D721Med (cell line): Measurements from ENCODE around the gene ONECUT3.

Experiments
- DNase-seq: peaks from one replicate; pipeline ENCODE4 v3.0.0; 2011; ENCODE audit warnings: low spot score; ENCODE audit not compliant: insufficient read length
- FAIRE-seq: peaks from 2 replicates; lab custom pipeline; 2011; peaks lifted over from hg19 to GRCh38; lab: Jason Lieb, UNC
- CTCF ChIP-seq: IDR thresholded peaks from 2 replicates; pipeline ENCODE4 v1.5.1; 2012; ENCODE audit warnings: mild to moderate bottlenecking, control low read depth; ENCODE audit not compliant: insufficient read depth; ENCODE audit errors: missing control alignments

ONECUT3 gene

DNA sequence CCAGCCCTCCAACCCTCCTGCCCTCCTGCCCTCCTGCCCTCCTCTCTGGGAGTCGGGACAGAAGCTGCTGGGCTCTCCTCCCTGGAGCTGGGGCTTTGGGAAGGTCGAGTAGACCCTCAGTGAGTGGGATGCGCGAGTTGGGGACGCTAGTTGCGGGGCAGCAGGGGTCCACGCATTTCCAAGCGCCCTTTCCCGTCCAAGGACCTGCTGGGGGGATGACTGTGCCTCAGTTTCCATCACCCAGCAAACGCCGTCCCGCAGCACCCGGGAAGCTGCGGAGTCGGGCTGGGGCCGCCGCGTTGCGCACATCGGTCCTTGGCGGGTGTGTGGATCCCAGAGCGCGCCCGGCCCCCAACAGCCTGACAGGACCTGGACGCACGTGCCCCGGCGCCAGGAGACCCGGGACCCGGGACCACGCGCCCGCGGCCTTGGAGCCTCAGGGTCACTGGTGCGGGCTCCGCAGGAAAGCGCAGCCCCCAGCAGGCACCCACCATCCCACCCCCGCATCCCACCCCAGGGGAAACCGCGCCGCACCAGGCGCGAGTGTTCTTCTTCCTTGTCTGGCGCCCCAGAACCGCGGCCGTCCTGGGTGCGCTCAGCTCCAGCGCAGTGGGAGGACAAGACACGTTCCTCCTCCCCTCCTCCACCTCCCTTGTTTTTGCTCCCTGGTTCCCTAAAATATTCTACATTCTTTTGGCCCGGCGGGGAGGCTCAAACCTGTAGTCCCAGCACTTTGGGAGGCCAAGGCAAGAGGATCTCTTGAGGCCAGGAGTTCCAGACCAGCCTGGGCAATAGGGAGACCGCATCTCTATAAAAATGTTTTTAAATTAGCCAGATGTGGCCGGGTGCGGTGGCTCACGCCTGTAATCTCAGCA, 9.2 kb downstream of the ONECUT3 start:
- TF ChIP-seq CTCF: no peak
- FAIRE-seq (no peak), DNase-seq (no peak)

- DNase-seq (no peak), FAIRE-seq (no peak)
- TF ChIP-seq CTCF: no peak
These were observed 10.6 kb downstream of the ONECUT3 start for GRCh38 chr19:1763648-1764639.

GRCh38 chr19:1764729-1765128, 11.4 kb downstream of the ONECUT3 start:
- TF ChIP-seq CTCF: no peak
- FAIRE-seq (no peak), DNase-seq (no peak)

DNA sequence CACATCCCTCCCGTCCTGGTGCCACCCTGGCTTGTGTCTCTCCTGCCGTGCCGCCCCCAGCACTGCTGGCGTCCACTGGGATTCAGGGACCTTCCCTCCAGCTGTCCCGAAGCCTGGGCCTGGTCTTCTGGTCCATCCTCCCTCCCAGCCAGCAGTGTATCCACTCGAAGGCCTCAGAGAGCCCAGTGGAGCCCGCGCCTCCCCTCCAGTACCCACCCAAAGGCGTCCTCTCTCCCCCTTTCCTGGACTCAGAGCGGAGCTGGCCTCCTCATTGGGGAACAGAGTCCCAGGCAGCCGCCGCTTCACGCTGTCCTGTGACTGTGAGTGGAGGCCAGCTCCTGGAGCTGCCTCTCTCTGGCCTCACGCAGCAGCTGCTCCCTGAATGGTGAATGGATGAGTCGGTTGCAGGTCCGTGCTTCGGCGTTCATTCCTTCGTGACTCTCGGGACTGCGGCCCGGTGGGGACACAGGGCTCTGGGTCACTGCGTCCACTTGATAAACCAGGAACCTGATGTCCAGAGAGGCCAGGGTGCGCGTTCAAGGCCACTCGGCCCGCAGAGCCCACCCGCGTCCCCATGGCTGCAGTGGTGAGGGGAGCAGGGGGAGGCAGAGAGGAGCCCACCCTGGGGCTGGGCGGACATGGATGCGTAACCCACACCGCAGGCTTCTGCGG, 12.1 kb downstream of the ONECUT3 start:
- no peak for TF ChIP-seq CTCF

DNA sequence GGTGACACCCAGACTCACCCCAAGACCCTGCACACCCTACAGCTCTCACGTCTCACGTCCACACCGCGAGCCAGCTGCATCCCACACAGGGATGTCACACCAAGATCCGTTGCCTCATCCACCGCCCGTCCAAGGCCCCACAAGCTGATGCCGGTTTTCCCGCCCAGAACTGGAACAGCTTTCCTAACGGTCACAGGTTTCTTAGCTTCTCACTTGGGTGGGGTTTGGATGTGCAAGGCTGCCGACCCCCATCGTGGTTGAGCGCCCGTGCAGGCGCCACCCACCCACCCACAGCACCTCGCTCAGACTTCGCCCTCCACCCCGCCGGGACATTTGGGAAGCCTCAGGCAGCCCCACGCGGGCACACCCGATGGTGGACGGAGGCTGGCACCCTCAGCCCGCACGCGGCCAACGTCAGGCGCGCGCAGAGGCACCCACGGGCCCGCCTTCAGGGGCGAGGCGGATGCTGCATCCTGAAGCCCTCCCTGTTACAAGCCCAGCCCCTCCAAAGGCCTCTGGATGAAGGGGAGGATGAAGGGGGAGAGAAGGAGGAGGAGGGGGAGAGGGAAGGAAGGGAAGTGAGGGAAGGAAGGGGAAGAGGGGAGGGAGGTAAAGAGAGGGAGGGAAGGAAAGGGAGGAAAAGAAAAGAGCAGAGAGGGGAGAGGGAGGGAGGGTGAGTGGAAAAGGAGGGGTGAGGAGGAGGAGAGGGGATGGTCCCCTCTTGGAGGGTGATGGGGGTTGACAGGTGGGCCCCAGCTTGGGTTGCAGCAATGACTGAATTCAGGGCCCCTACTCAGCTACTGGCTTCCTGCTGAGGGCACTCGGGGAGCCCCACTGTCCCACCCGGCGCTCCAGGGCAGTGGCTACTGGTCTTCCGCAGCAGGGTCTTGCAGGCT, 12.8 kb downstream of the ONECUT3 start:
- TF ChIP-seq CTCF: no peak

More for the DNA sequence above, 12.1 kb downstream of the ONECUT3 start:
- no peak for DNase-seq
- no peak for FAIRE-seq

DNA sequence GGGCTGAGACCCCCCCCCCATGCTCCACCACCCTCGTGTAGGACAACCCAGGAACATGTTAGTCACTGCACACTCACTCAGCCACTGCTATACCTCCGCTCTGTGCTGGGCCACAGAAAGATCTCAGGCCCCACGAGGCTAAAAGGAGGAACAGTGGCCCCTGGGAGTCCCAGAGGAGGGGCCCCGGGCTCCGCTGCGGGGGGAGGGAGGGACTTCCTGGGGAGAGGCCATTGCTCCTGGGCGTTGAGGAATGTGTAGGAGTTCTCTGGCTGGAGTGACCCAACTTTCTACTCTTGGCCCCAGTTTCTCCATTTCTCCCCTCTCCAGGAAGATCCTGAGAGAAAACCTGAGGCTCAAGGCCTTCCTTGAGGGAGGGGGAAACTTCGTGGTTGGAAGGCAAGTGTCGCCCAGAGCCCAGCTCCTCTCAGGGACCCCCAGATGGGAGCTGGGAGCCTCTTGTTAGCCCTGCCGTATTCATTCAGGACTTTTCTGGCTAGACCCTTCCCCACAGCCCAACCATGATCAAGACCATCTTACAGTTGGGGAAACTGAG, 13.6 kb downstream of the ONECUT3 start:
- TF ChIP-seq CTCF: no peak
- no peak for DNase-seq
- no peak for FAIRE-seq

More for the DNA sequence above, 12.8 kb downstream of the ONECUT3 start:
- FAIRE-seq: no peak
- DNase-seq: no peak
